TTC549 (cell line): ENCODE results near the gene RASGEF1C.
"Not testable (repeated sequence)": the region's sequence is repeated elsewhere in the genome, so short reads cannot be mapped to it uniquely, and the experiment has no call there.

Source experiments
- FAIRE-seq: peaks from 2 replicates; lab custom pipeline; 2012; peaks lifted over from hg19 to GRCh38; lab: Jason Lieb, UNC

Gene RASGEF1C

DNA sequence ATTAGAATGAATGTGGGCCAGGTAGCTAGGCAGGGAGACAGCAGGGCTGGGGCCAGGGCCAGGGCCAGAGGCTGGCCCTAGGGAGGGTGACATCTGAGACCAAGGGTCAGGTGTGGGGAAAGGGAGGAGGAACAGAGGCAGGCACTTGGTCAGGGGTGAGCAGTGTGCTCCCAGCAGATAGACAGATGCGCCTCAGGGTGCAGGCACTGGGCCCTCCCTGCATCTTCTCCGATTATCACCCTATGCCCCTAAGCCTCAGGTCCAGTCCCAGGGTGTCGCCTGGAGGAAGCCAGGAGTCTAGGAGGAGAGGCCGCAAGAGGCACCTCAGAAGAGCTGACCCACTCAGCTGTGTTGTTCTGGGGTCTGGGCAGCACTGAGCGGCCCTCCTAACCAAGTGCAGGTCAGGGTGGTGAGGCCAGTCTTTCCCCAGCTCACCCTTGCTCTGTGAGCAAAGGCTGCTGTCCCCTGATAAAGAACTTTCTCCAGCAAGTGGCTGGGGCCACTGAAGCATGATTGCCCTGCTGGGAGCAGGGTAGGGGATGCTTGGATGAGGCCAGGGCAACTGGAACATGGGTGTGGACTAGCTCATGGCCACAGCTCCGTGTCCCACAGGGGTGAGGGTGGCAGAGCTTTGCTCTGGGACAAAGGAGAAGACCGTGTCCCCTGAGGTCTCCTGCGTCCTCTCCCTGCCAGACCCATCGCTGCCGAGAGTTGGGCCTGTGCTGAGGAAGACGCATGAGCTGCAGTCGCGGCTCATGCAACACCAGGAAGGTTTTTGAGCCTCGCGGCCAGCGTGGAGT lies 2.1 kb upstream of the RASGEF1C start:
- no peak for FAIRE-seq

DNA sequence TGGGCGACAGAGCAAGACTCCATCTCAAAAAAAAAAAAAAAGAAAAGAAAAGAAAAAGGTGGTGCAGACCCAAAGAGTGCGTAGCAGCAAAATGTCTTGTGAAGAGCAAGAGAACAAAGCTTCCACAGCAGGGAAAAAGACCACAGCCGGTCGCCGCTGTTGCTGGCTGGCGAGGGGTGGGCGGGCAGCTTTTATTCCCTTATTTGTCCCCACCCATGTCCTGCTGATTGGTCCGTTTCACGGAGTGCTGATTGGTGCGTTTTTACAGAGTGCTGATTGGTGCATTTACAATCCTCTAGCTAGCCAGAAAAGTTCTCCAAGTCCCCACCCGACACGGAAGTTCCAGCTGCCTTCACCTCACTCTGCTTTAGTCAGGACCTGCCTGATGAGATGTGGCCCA lies 1.1 kb upstream of the RASGEF1C start:
- FAIRE-seq: not testable (repeated sequence)

DNA sequence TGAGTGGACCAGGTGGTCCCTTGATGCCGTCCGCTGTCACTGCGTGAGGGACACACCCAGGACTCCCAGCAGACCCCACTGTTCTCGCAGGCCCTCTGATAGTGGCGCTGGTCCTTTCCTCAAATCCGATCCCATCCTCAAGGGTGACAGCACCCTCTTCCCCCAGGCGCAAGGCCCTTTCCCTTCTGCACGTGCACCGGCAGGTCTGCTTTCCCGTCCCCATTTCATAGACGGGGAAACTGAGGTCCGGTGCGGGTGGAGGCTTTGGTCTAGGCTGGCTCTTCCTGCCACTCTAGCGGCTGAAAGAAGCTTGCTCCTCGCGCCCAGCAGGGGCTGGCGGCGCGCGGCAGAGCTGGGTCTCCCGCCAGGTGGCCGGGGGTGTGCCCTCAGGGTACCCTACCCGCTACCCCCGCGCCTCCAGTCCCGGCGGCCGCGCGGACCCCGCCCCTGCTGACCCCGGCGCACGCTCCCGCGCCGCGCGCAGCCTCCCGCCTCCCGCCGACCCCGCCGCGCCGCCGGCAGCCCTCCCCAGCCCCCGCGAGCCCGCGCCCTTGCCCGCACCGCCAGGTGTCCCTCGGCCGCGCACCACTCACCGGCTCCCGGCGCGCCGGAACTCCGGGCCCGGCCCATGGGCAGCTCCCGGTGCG lies 453 bp downstream of the RASGEF1C start:
- no peak for FAIRE-seq

DNA sequence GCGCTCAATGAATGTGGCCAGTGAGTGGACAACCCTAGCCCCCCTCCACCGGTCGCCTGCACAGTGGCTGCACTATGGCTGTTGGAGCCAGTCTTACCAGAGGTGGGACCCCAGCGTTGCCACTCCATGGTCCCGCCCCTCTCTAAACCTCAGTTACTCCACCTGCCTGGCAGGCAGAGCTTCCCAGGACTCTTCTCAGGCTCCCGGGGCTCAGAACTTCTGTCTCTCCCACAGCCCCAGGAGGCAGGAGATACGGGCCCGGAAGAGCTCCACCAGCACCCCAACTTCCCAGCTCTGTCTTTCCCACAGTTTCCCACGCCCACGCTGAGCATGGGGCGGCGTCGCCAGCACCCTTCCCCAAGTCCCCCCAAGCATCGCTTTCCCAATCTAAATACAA lies 975 bp downstream of the RASGEF1C start:
- no peak for FAIRE-seq

DNA sequence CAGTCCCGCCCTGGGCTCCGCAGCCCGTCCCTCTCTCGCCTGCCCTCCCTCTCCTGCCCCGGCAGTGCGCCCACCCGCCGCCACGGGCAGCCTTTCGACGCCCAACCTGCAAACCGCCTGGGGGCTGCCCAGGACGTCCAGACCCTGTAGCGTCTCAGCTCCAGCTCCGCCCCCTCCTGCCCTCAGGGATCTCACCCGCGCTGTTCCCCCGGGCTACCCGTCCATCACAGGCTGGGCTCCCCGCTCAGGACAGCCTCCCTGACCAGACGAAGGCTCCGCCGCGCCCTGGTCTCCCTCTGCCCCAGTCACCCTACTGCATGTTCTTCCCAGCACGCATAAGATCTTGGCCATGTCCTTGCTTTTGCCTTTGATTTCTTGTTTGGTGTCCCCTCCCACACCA lies 1.4 kb downstream of the RASGEF1C start:
- no peak for FAIRE-seq

DNA sequence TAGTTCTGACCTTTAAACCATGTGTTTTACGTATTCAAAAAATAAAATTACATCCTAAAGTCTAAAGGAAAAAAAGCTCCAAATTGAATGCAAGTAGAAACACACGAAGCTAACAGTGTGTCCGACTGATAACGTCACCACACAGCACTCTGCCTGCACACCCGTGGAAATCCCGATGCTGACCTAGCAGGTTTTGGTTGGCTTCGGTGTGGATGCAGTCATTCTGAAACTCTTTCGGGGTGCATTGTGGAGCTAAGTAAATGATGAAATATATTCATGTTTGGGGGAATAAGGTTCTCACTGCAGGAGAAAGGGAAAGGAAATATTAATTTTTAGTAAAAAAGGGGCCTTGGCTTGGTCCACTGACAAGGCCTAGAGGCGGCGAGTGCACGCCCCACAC lies 2.0 kb downstream of the RASGEF1C start:
- no peak for FAIRE-seq

DNA sequence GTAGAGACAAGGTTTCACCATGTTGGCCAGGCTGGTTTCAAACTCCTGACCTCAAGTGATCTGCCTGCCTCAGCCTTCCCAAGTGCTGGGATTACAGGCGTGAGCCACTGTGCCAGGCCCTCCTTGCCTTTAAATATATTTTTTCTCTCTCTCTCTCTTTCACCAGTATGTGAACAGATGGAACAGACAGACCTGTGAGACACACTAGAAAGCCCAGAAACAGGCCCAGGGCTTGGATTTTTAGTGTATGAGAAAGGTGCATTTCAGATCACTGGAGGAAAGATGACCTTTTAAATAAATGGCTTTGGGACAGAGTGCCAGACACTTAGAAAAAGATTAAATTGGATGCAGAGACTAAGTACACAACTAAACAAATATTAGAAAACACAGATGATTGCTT lies 3.1 kb downstream of the RASGEF1C start:
- no peak for FAIRE-seq

DNA sequence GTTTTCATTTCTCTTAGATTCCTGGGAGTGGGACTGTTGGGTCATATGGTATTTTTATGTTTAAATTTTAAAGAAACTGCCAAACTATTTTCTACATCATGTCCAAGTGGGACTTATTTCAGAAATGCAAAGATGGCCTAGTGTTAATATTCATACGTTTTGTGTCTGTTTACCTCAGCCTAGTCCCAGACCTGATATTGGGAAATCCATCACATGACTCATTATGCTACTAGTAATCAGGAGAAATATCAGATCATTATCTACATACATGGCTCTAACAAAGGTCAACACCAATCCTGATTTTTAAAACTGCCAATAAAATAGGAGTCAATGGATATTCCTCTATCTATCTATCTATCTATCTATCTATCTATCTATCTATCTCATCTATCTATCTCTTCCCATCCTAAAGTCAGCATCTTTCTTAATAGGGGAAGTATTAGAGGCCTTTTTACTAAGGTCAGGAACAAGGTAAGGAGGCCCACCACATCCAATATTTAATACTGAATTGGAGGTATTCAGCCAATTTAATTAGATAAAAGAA lies 4.7 kb downstream of the RASGEF1C start:
- FAIRE-seq: no peak

DNA sequence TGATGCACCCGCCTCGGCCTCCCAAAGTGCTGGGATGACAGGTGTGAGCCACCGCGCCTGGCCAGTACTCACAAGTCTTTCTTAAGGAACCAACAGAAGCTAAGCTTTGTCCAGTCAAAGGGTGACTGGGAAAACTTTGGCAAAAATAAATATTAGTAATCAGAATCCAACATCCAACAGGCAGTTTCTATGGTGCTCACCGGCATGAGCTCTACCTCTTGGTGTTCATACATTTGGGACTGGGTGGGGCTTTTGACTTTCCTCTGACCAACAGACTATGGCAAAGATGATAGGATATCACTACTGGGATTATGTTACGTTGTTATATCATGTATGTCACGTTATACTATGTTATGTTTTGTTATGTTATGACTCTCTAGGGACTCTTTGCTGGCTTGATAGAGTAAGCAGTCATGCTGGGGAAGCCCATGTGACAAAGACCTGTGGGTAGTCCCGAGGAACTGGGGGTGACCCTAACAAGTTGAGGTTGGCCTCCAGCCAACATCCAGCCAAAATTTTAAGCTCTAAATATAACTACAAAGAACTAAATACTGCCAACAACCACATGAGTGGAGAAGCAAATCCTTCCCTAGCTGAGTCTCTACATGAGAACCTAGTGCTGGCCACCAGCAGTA lies 6.0 kb downstream of the RASGEF1C start:
- no peak for FAIRE-seq

DNA sequence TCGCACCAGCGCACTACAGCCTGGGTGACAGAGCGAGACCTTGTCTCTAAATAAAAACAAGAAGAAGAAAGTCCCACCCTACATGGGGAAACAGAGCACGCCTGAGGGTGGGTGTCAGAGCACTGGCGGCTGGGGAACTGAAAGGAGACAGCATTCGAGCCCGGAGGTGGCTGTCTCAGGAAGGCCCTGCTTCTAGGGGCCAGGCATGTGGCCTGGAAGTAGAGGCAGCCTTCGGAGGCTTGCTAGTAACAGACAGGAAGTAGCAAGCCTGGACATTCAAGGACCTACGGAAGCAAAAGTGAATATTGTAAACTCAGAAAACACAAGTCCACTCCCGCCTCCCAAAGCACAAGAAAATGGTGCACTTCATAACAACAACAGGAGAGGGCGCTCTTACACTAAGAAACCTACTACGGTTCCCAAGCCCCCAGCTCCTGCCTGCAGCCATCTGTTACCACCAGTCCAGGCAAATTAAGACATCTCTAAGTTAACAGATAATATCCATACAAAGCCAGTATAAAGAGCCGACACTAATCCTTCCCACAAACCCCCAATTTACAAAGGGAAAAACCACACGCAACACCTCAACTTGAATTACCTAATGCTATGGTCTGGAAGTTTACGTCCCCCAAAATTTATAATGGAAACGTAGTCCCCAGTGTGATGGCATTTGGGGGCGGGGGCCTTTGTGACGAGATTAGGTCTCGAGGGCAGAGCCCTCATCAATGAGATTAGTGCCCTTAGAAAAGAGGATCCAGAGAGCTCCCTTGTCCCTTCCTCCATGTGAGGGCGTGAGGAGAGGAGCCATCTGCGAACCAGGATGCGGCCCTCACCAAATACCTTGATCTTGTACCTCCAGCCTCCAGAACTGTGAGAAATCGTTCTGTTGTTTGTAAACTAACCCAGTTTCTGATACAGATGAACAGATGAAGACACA lies 7.7 kb downstream of the RASGEF1C start:
- no peak for FAIRE-seq

DNA sequence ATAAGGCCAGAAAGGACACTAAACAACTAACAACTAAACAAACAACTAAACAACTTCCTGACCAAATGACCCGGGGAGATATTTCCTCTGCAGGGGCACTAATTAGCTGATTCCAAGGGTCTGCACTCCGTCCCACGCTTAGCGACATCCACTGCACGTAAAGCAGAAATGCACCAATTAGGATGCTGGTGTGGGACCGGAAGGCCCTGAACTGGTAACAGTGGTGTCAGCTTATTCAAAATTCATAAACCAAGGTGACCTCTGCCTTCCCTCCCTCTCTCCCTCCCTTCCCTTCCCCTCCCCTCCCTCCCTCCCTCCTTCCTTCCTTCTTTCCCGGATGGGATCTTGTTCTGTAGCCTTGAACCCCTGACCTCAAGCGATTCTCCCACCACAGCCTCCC lies 9.6 kb downstream of the RASGEF1C start:
- FAIRE-seq: no peak

DNA sequence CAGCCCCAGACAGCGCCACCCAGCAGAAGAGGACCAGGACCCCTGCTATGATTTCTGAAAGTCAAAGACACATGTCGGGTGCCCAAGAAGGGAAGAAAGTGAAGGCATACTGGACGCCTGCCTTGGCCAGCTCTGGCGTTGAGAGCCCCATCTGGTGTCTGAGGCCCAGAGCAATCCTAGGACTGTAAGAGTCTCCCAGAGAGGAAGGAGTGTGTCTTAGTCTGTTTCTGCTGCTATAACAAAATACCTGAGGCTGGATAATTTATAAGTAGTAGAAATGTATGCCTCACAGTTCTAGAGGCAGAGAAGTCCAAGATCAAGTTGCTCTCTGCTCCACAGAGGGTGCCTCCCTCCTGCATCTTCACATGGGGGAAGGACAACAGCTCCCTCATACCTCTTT lies 10.8 kb downstream of the RASGEF1C start:
- no peak for FAIRE-seq

DNA sequence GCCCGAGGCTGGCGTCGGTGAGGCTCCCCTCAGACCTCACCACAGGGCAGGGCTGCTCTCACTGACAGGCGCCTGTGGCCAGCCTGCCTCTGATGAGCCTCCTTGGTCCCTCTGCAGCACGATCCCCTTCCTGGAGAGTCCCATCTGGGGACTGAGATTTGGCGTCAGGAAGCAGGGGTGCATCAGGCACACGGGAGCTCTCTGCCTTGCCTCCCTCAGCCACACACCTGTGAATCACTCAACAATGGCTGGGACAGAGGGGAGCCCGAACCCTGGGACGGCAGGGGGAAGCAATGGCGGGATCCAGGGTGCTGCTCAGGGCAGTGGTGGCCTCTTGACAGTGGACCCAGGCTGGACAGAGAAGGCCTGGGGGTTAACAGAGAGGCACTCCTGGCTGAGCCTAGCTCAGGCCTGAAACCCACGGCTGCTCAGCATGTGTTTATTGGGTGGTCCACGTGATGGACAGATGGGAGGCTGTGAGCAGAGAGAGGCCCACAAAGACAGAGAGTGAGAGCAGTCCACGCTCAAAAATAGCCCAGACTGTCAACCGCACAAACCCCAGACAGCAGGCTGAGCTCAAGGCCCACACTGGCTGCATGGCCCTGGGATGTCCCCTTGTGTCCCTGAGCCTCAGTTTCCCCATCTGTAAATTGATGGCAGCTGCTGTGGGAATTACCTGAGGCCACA lies 11.9 kb downstream of the RASGEF1C start:
- no peak for FAIRE-seq

DNA sequence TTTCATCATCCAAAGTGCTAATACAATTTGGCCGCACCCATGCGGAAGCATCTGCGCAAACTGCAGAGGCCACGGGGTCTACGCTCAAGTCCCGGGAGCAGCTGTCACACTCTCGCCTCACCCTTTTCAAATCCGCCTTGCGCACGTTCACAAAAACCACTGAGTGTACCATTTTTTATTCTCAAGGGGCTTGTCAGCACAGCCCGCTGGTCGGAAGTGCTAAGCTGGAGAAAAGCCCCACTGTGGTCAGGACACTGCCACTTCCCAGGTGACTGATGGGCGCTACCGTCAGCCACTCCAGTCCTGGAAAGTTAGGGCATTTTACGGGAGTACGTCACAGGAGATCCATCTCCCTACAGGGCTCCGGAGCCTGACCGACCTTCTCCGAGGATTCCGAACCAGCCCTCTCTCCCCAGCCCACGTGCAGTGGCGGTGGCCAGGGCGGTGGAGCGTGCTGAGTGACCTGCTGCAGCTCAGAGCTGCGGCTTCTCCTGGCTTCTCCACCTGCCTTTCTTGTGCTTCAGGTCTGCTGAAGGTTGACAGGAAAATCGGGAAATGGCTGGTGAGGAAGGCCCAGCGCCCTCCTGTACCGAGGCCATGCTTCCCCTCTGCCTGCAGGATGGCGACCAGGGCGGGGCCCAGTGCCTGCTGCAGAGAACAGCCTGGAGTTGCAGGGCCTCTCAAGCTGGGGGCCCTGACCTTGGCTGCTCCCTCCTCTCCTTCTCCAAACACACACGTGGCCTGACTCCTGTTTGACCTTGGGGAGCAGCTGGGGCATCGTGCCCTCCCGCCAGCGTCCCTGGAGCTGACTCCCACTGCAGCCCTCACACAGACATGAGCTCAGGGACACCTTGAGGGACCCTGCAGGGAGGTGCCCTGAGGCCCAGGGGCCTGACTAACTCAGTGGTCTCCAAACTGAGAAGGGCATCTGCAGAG lies 14.3 kb downstream of the RASGEF1C start:
- FAIRE-seq: no peak

DNA sequence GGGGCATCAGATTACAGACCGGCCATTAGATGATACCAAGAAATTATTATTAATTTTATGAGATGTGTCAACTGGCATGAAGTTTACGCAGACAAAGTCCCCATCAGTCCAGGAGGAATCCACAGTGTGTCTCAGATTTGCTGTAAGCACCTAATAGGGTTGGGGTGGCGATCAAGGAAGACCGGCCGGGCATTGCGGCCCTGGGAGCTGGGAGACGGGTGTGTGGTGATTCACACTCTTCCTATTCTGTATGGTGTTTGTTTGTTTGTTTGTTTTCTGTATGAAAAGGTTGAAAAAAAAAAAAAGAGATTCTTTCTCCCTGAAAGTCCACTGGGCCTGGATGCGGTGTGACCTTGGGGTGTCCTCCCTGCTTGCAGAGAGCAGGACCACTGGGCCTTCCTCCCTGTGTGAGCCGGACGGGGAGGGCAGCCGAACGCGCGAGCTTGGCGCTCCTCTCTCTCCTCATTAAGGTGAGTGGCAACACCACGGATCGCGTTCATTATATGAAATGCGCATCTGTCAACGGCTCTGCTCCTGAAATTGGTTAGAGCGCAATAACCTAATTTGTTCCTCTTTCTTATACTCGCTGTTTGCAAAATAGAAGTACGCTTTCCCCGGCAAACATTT lies 15.1 kb downstream of the RASGEF1C start:
- FAIRE-seq: no peak

DNA sequence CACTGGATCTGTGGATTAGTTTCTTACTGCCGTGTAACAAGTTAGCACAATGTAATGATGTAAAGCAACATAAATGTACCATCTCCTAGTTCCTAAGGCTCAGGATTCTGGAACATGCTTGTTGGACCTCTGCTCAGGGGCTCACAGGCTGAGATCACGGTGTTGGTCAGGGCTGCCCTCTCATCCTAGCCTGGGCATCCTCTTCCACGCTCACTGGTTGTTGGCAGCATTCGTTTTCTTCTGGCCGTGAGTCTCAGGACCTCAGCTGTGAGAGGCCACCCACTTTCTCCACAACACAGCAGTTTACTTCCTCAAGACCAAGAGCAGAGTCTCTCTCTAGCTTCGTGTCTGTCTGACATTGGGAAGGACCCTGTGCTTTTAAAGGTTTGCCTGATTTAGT lies 17.3 kb downstream of the RASGEF1C start:
- no peak for FAIRE-seq

DNA sequence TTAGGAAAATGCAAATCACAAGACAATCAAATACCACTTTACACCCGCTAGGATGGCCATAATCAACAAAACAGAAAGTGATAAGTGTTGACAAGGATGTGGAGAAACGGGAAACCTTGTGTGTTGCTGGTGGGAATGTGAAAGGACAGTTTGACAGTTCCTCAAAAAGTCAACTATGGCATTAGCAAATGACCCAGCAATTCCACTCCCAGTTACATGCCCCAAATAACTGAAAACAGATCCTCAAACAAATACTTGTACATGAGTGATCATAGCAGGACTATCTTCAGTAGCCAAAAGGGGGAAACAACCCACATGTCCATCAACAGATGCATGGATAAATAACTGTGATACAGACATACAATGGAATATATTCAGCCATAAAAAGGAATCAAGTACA lies 21.2 kb downstream of the RASGEF1C start:
- no peak for FAIRE-seq

DNA sequence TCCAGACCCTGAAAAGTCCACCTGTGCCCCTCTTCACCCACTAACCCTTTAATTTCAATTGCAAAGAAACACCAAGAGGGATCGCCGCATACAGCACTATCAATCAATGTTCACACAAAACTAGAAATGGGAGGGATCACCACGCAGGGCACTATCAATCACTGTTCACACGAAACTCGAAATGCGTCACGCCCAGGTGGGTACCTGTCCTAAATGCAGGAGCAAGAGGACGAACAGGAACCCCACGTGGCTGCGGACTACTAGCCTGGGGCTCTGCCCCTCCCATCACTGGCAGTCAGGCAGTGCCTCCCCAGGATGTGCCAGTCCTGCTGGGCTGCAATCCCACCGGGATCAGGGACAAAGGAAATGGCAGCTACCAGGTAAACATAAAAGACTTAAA lies 28.2 kb downstream of the RASGEF1C start:
- FAIRE-seq: no peak

DNA sequence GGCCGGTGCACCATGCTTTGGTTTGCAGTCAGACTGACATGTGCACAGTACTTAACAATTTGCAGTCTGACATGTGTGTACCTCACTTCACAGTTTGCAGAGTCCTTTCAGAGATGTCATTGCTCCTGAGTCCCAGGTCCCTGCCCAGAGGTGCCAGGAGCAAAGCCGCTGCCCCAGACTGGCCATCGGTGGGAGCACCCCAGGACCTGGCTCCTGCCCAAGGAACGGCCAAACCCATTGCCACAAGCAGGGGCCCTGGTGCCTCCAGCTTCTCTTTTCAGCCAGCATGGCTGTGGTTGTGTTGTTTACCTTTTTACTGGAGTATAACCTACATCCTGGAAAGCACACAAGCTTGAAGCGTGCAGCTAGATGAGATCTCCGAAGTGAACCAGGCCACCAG lies 28.6 kb downstream of the RASGEF1C start:
- FAIRE-seq: no peak
